ENCODE data around the gene VPS8.

The VPS8 gene

GRCh38 chr3:185065059-185065458 lies 253.1 kb downstream of the VPS8 start:
- TF ChIP-seq USF1 (IDR thresholded peaks at IDR 0.05), result no peak
- TF ChIP-seq MAX (IDR thresholded peaks at IDR 0.05), result no peak
- TF ChIP-seq TCF12 (IDR thresholded peaks at IDR 0.05; ENCODE audit: low read depth), result no peak
- no peak for TF ChIP-seq NFIC (IDR thresholded peaks at IDR 0.05)
- TF ChIP-seq CREB1 (IDR thresholded peaks at IDR 0.05; ENCODE audit: low read depth), result no peak
- TF ChIP-seq, protein P1, sequence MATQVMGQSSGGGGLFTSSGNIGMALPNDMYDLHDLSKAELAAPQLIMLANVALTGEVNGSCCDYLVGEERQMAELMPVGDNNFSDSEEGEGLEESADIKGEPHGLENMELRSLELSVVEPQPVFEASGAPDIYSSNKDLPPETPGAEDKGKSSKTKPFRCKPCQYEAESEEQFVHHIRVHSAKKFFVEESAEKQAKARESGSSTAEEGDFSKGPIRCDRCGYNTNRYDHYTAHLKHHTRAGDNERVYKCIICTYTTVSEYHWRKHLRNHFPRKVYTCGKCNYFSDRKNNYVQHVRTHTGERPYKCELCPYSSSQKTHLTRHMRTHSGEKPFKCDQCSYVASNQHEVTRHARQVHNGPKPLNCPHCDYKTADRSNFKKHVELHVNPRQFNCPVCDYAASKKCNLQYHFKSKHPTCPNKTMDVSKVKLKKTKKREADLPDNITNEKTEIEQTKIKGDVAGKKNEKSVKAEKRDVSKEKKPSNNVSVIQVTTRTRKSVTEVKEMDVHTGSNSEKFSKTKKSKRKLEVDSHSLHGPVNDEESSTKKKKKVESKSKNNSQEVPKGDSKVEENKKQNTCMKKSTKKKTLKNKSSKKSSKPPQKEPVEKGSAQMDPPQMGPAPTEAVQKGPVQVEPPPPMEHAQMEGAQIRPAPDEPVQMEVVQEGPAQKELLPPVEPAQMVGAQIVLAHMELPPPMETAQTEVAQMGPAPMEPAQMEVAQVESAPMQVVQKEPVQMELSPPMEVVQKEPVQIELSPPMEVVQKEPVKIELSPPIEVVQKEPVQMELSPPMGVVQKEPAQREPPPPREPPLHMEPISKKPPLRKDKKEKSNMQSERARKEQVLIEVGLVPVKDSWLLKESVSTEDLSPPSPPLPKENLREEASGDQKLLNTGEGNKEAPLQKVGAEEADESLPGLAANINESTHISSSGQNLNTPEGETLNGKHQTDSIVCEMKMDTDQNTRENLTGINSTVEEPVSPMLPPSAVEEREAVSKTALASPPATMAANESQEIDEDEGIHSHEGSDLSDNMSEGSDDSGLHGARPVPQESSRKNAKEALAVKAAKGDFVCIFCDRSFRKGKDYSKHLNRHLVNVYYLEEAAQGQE (IDR thresholded peaks at IDR 0.05; ENCODE audit: low read depth), result no peak
- no peak for TF ChIP-seq RAD21 (IDR thresholded peaks at IDR 0.05; ENCODE audit: low read depth)
- TF ChIP-seq FOXM1 (IDR thresholded peaks at IDR 0.05; ENCODE audit: borderline replicate concordance, low read depth), result no peak
- TF ChIP-seq TEAD4 (IDR thresholded peaks at IDR 0.05), result no peak
- no peak for TF ChIP-seq YY1 (IDR thresholded peaks at IDR 0.05; ENCODE audit: low read depth)
- no peak for TF ChIP-seq EGR1 (IDR thresholded peaks at IDR 0.05)
- TF ChIP-seq ZBTB7A (IDR thresholded peaks at IDR 0.05; ENCODE audit: low read depth), result no peak
- TF ChIP-seq TAF1 (IDR thresholded peaks at IDR 0.05; ENCODE audit: low read depth), result no peak
- no peak for TF ChIP-seq EP300 (IDR thresholded peaks at IDR 0.05; ENCODE audit: borderline replicate concordance)
- no peak for TF ChIP-seq CEBPB (IDR thresholded peaks at IDR 0.05)

DNA sequence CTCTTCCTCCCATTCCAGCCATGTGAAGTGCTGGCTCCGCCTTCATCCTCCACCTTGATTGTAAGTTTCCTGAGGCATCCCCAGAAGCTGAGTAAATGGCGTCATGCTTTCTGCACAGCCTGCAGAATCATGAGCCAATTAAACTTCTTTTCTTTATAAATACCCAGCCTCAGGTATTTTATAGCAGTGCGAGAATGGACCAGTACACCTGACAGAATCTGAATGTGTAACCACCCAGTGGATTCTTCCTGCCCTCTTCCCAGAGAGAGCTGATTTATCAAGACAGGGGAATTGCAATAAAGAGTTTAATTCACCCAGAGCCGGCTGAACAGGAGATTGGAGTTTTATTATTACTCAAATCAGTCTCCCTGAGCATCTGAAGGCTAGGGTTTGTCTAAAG lies 254.3 kb downstream of the VPS8 start:
- TF ChIP-seq, protein P1 (IDR thresholded peaks at IDR 0.05; ENCODE audit: low read depth), result no peak
- TF ChIP-seq CEBPB (IDR thresholded peaks at IDR 0.05), result no peak
- no peak for TF ChIP-seq CREB1 (IDR thresholded peaks at IDR 0.05; ENCODE audit: low read depth)
- TF ChIP-seq ZBTB7A (IDR thresholded peaks at IDR 0.05; ENCODE audit: low read depth), result no peak
- TF ChIP-seq RAD21 (IDR thresholded peaks at IDR 0.05; ENCODE audit: low read depth), result no peak
- TF ChIP-seq YY1 (IDR thresholded peaks at IDR 0.05; ENCODE audit: low read depth), result no peak
- no peak for TF ChIP-seq NFIC (IDR thresholded peaks at IDR 0.05)
- TF ChIP-seq USF1 (IDR thresholded peaks at IDR 0.05), result no peak
- TF ChIP-seq MAX (IDR thresholded peaks at IDR 0.05), result no peak

- TF ChIP-seq FOXM1 (IDR thresholded peaks at IDR 0.05; ENCODE audit: borderline replicate concordance, low read depth) (no peak), USF1 (IDR thresholded peaks at IDR 0.05) (no peak), EGR1 (IDR thresholded peaks at IDR 0.05) (no peak), TCF12 (IDR thresholded peaks at IDR 0.05; ENCODE audit: low read depth) (no peak), TAF1 (IDR thresholded peaks at IDR 0.05; ENCODE audit: low read depth) (no peak), YY1 (IDR thresholded peaks at IDR 0.05; ENCODE audit: low read depth) (no peak), CEBPB (IDR thresholded peaks at IDR 0.05) (no peak), CREB1 (IDR thresholded peaks at IDR 0.05; ENCODE audit: low read depth) (no peak), NFIC (IDR thresholded peaks at IDR 0.05) (no peak), MAX (IDR thresholded peaks at IDR 0.05) (no peak), TEAD4 (IDR thresholded peaks at IDR 0.05) (no peak), RAD21 (IDR thresholded peaks at IDR 0.05; ENCODE audit: low read depth) (no peak), ZBTB7A (IDR thresholded peaks at IDR 0.05; ENCODE audit: low read depth) (no peak), EP300 (IDR thresholded peaks at IDR 0.05; ENCODE audit: borderline replicate concordance) (no peak)
- TF ChIP-seq, protein P1 (IDR thresholded peaks at IDR 0.05; ENCODE audit: low read depth), result no peak
Observed at GRCh38 chr3:185067173-185067572, 255.2 kb downstream of the VPS8 start.
